Progenitor cell of endocrine pancreas (in vitro differentiated cells): Measurements from ENCODE around the gene ABCA4. TPM values are rescaled to one million over a fixed set of nuclear protein-coding genes. Genes with fewer than 3 reads are reported as not detected.
"Not testable (repeated sequence)": the region's sequence is repeated elsewhere in the genome, so short reads cannot be mapped to it uniquely, and the experiment has no call there.

Source experiments
- DNase-seq: peaks from one replicate; pipeline ENCODE4 v3.0.0; 2021; ENCODE audit warnings: low spot score; ENCODE audit not compliant: unreplicated experiment
- H3K27ac Mint-ChIP-seq: 2 replicates; pipeline ENCODE4 v1.8.0; 2021; ENCODE audit warnings: mild to moderate bottlenecking, moderate library complexity, mixed read lengths
- H3K27me3 Mint-ChIP-seq: 2 replicates; pipeline ENCODE4 v1.8.0; 2021; ENCODE audit warnings: mixed read lengths
- H3K36me3 Mint-ChIP-seq: 2 replicates; pipeline ENCODE4 v1.8.0; 2022; ENCODE audit warnings: mixed read lengths; ENCODE audit not compliant: insufficient read depth
- H3K4me1 Mint-ChIP-seq: 2 replicates; pipeline ENCODE4 v1.8.0; 2021; ENCODE audit warnings: low read depth, mixed read lengths
- H3K4me3 Mint-ChIP-seq: 2 replicates; pipeline ENCODE4 v1.8.0; 2021; ENCODE audit warnings: low read depth, mild to moderate bottlenecking, moderate library complexity, mixed read lengths
- H3K9me3 Mint-ChIP-seq: 2 replicates; pipeline ENCODE4 v1.8.0; 2021; ENCODE audit warnings: low read depth, mixed read lengths
- total RNA-seq: library from RNA; stranded (reverse); gene quantifications from 2 replicates; pipeline ENCODE4 v1.2.1, GENCODE V29; 2021
- TF ChIP-seq, protein P1 (sequence below): fragments of 200-600 bp; sonication (generic); IDR thresholded peaks from one replicate; pipeline ENCODE4 v1.5.0; 2021; ENCODE audit warnings: antibody characterized with exemption, mild to moderate bottlenecking; ENCODE audit not compliant: unreplicated experiment

The ABCA4 gene
- total RNA-seq, 1 donor from 2014 or later: 0.86 TPM

DNA sequence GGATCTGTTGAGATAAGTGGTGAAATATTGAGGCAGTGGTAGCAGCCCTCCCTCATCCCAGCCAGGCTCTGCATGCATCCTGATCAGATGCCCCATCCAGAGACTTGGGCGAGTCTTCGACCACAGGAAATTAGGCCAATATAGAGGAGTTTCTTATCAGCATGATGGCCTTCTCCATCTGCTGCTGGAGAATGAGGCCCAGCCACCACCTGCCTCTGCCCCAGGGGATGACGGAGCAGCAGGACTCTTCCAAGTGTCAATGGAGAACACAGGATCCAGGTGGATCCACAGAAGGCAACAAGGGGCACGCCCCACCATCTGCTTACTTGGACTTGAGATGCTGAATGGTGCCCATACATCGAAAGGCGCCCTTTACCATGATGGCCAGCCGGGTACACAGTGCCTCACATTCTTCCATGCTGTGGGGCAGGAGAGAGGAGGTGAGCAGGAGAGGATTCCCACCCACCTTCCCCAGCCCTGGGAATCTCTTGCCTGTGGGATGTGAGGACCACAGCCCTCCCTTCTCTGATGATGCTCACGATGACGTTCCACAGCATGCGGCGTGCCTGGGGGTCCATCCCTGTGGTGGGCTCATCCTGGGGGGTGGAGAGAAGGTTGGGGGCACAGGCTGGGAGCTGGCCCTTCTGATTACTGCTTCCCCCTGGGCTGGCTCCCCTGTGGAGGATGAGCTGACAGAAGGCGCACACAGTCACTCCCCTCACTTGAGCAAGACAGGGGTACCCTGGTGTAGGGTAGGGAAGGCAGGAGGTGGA lies 120.3 kb downstream of the ABCA4 start:
- no peaks in the 10 kb centered on the region for H3K36me3 Mint-ChIP-seq
- no peak for DNase-seq
- H3K27ac Mint-ChIP-seq: no peak overlapping the region
- TF ChIP-seq, protein P1, sequence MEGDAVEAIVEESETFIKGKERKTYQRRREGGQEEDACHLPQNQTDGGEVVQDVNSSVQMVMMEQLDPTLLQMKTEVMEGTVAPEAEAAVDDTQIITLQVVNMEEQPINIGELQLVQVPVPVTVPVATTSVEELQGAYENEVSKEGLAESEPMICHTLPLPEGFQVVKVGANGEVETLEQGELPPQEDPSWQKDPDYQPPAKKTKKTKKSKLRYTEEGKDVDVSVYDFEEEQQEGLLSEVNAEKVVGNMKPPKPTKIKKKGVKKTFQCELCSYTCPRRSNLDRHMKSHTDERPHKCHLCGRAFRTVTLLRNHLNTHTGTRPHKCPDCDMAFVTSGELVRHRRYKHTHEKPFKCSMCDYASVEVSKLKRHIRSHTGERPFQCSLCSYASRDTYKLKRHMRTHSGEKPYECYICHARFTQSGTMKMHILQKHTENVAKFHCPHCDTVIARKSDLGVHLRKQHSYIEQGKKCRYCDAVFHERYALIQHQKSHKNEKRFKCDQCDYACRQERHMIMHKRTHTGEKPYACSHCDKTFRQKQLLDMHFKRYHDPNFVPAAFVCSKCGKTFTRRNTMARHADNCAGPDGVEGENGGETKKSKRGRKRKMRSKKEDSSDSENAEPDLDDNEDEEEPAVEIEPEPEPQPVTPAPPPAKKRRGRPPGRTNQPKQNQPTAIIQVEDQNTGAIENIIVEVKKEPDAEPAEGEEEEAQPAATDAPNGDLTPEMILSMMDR: no peak
- no peak overlapping the region for H3K4me3 Mint-ChIP-seq
- peaks cover 2% of the 10 kb centered on the region for H3K27me3 Mint-ChIP-seq
- no peaks in the 10 kb centered on the region for H3K9me3 Mint-ChIP-seq
- H3K4me1 Mint-ChIP-seq: no peaks in the 10 kb centered on the region

DNA sequence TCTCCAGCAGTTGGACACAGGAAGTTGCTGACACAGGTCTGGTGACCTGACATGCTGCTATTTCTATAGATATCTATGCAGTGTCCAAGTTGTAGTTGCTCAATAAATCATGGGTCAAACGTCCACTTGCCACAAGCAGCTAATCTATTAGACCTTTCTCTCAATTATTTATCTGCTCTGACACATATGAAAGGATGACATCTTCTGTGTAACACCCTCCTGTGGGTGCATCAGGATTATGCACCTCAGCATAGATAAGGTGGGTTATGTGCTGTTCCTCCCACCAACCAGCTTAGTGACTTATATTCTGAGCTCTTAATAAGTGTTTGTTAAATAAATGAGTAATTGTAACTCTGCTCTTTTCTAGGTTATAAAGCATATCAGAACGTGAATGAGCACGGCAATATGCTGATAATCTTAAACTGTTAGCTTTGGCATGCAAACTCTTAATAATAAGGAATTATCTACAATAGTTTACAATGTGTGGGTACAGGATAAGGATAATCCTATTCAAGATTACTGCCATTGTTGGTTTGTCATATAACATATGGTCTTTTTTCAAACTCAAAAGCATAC lies 121.0 kb downstream of the ABCA4 start:
- TF ChIP-seq, protein P1: no peak
- H3K4me1 Mint-ChIP-seq: no peaks in the 10 kb centered on the region
- H3K27me3 Mint-ChIP-seq: peaks cover 10% of the 10 kb centered on the region
- no peaks in the 10 kb centered on the region for H3K9me3 Mint-ChIP-seq
- DNase-seq: no peak
- H3K36me3 Mint-ChIP-seq: no peaks in the 10 kb centered on the region
- H3K4me3 Mint-ChIP-seq: no peak overlapping the region
- no peak overlapping the region for H3K27ac Mint-ChIP-seq

DNA sequence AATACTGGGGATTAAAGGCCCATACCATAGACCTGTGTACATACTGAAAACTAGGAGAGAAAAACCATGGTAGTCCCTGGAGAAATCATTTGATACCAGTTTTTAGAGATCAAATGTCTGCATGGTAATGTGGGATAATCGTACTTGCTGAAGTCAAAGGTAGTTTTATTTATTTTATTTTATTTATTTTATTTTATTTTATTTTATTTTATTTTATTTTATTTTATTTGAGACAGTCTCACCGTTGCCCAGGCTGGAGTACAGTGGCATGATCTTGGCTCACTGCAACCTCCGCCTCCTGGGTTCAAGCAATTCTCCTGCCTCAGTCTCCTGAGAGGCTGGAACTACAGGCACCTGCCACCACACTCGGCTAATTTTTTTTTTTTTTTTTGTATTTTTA lies 122.4 kb downstream of the ABCA4 start:
- DNase-seq, H3K27ac Mint-ChIP-seq, H3K4me3 Mint-ChIP-seq: not testable (repeated sequence)

DNA sequence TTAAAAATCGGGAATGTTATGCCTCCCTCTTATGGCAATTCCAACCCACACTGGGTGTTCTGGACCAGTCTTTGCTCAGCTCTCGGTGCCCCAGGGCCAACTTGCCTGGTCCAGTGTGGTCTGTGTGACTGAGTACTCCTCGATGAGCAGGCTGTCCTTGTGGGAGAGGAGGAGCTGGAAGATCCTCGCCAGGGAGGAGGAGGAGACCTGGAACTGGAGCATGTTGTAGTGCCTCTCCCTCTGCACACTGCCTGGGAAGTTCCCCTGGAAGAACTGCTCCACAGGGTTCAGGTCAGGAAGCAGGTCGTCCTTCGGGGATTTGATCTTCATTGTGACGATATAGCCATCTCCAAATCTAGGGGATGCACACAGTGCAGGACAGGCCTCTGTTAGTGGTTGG lies 123.2 kb downstream of the ABCA4 start:
- no peak overlapping the region for H3K4me3 Mint-ChIP-seq
- TF ChIP-seq, protein P1: no peak
- no peaks in the 10 kb centered on the region for H3K9me3 Mint-ChIP-seq
- H3K36me3 Mint-ChIP-seq: no peaks in the 10 kb centered on the region
- H3K4me1 Mint-ChIP-seq: no peaks in the 10 kb centered on the region
- no peak overlapping the region for H3K27ac Mint-ChIP-seq
- peaks cover 14% of the 10 kb centered on the region for H3K27me3 Mint-ChIP-seq
- DNase-seq: no peak

More for the DNA sequence above, 122.4 kb downstream of the ABCA4 start:
- not testable (repeated sequence) for H3K36me3 Mint-ChIP-seq, H3K9me3 Mint-ChIP-seq, H3K4me1 Mint-ChIP-seq
- peaks cover 14% of the 10 kb centered on the region for H3K27me3 Mint-ChIP-seq

DNA sequence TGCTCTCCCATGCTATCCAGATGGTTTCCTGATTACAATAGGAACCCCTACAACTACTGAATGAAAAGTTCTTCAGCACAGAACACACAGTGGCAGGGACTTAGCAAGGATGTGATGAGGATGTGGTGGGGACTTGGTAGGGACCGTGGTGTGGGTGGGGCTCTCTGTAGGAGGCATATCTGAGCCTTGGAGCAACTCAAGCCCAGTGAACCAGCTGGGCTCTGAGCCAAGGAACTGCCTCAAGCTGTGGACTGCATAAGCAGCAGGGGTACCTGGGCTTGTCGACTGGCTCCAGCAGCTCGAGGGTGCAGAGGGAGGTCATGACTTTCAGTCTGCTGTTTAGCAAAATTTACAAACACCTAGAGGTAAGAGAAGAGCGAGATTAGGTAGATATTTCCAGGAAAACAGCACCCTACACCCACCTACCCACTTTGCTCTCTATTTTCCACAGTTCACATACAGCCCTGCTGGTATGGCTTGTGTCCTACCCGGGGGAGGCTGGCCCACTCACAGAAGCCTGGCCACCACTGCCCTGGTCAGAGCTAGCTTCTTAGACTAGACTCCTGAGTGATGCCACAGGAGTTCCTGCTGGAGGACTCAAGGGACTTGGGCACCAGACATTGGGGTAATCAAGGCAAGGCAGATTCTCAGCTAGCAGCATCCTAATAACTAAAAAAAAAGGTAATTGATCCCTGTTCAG lies 125.0 kb downstream of the ABCA4 start:
- Mint-ChIP-seq H3K27me3 (peaks cover 27% of the 10 kb centered on the region), H3K4me1 (peaks cover 5% of the 10 kb centered on the region), H3K36me3 (no peaks in the 10 kb centered on the region), H3K9me3 (no peaks in the 10 kb centered on the region), H3K4me3 (no peak overlapping the region), H3K27ac (no peak overlapping the region)
- DNase-seq: no peak
- TF ChIP-seq, protein P1: no peak
